Liver (tissue), 9 donors: ENCODE results near the gene NAA40. TPM values are rescaled to one million over a fixed set of nuclear protein-coding genes. Genes with fewer than 3 reads are reported as not detected.

ENCODE experiments used
- DNase-seq: peaks from one replicate; pipeline ENCODE4 v3.0.0-alpha.2; 2017; ENCODE audit warnings: low spot score
- H3K27ac ChIP-seq, 2 donors: one replicate each; pipeline ENCODE4 v1.7.0; 2013; ENCODE audit warnings: inconsistent platforms in 2 of 2, low read length in 2 of 2, control low read depth in 1 of 2, low read depth in 1 of 2, mild to moderate bottlenecking in 1 of 2
- H3K27me3 ChIP-seq, 4 donors: one replicate each; pipeline versions ENCODE4 v1.6.1 to v1.7.0; 2013; ENCODE audit warnings: low read length in 3 of 4, inconsistent platforms in 1 of 4, mild to moderate bottlenecking in 1 of 4, moderate library complexity in 1 of 4; ENCODE audit not compliant: control insufficient read depth in 4 of 4, insufficient read depth in 4 of 4
- H3K36me3 ChIP-seq, 4 donors: one replicate each; pipeline versions ENCODE4 v1.6.1 to v1.7.0; 2013; ENCODE audit warnings: low read length in 3 of 4, mild to moderate bottlenecking in 3 of 4, low read depth in 1 of 4, moderate library complexity in 1 of 4; ENCODE audit not compliant: control insufficient read depth in 4 of 4, insufficient read depth in 3 of 4
- H3K4me1 ChIP-seq, 4 donors: one replicate each; pipeline versions ENCODE4 v1.6.1 to v1.7.0; 2013; ENCODE audit warnings: low read length in 3 of 4, mild to moderate bottlenecking in 3 of 4, moderate library complexity in 1 of 4; ENCODE audit not compliant: control insufficient read depth in 4 of 4, insufficient read depth in 4 of 4
- H3K4me3 ChIP-seq, 3 donors: one replicate each; pipeline versions ENCODE4 v1.6.1 to v1.7.0; 2013; ENCODE audit warnings: low read length in 3 of 3, control low read depth in 1 of 3, low read depth in 1 of 3, mild to moderate bottlenecking in 1 of 3
- H3K9ac ChIP-seq, 2 donors: one replicate each; pipeline ENCODE4 v1.7.0; 2013; ENCODE audit warnings: low read length in 2 of 2, mild to moderate bottlenecking in 2 of 2, moderate library complexity in 2 of 2, control low read depth in 1 of 2, low read depth in 1 of 2
- H3K9me3 ChIP-seq, 4 donors: one replicate each; pipeline versions ENCODE4 v1.6.1 to v1.7.0; 2013; ENCODE audit warnings: low read length in 3 of 4; ENCODE audit not compliant: control insufficient read depth in 4 of 4
- CTCF ChIP-seq: fragments of 150-350 bp; IDR thresholded peaks from 2 replicates; pipeline ENCODE4 v1.5.1; 2017; ENCODE audit warnings: improper control_type of control experiment, low read depth, low read length; ENCODE audit not compliant: missing input control
- EGR1 ChIP-seq, 2 donors: IDR thresholded peaks; 2 replicates each; pipeline ENCODE4 v1.6.1; 2016 to 2018; ENCODE audit warnings: antibody characterized with exemption in 2 of 2, low read depth in 2 of 2
- FOXA1 ChIP-seq: IDR thresholded peaks from 2 replicates; pipeline ENCODE4 v1.6.1; 2016; ENCODE audit warnings: antibody characterized with exemption
- GABPA ChIP-seq, 2 donors: IDR thresholded peaks in 1 of 2; conservative IDR thresholded peaks in 1 of 2; 2 replicates each; pipeline ENCODE4 v1.6.1; 2016; ENCODE audit warnings: antibody characterized with exemption in 2 of 2, mild to moderate bottlenecking in 1 of 2, moderate library complexity in 1 of 2
- HNF4A ChIP-seq, 2 donors: conservative IDR thresholded peaks; 2 replicates each; pipeline ENCODE4 v1.6.1; 2016; ENCODE audit warnings: antibody characterized with exemption in 2 of 2, mild to moderate bottlenecking in 2 of 2
- HNF4G ChIP-seq: IDR thresholded peaks from 2 replicates; pipeline ENCODE4 v1.6.1; 2016; ENCODE audit warnings: antibody characterized with exemption
- REST ChIP-seq: IDR thresholded peaks from 2 replicates; pipeline ENCODE4 v1.6.1; 2016; ENCODE audit warnings: antibody characterized with exemption, mild to moderate bottlenecking
- RXRA ChIP-seq, 2 donors: IDR thresholded peaks; 2 replicates each; pipeline ENCODE4 v1.6.1; 2017 to 2018; ENCODE audit warnings: antibody characterized with exemption in 2 of 2, mild to moderate bottlenecking in 1 of 2
- YY1 ChIP-seq: IDR thresholded peaks from 2 replicates; pipeline ENCODE4 v1.6.1; 2016; ENCODE audit warnings: antibody characterized with exemption, mild to moderate bottlenecking
- WGBS: extraction: QIAGEN DNeasy Blood & Tissue Kit; methylation state at CpG from one replicate; pipeline ENCODE4 v1.1.7; 2013; 5-methylcytosine and 5-hydroxymethylcytosine counted together
- polyA plus RNA-seq, 2 donors: library from polyadenylated mRNA; stranded (reverse) in 1 of 2; unstranded in 1 of 2; fragments of 200-250 nt in 1 of 2; fragments of >200 nt in 1 of 2; fragmentation: Nextera tagmentation in 1 of 2; extraction: Ambion mirVana in 1 of 2; gene quantifications; one replicate each; pipeline versions ENCODE4 v1.2.1 to v1.2.3, GENCODE V29; 2013 to 2015
- total RNA-seq, 2 donors: library from RNA; depleted of rRNA; stranded (reverse); fragments of >200 nt; gene quantifications; one replicate each; pipeline ENCODE4 v1.2.3, GENCODE V29; 2014
- TF ChIP-seq, protein P1 (sequence below): IDR thresholded peaks from 2 replicates; pipeline ENCODE4 v1.6.1; 2016; ENCODE audit warnings: antibody characterized with exemption
- TF ChIP-seq, protein P2 (sequence below): IDR thresholded peaks from 2 replicates; pipeline ENCODE4 v1.6.1; 2016; ENCODE audit warnings: antibody characterized with exemption
- donor health status: healthy.
- donor health status: healthy.
- donor health status: healthy.
- donor health status: healthy.
- donor health status: healthy.

The NAA40 gene
- total and polyA plus RNA-seq, 4 donors = 3.0 to 7.3 (median 4.7) TPM

DNA sequence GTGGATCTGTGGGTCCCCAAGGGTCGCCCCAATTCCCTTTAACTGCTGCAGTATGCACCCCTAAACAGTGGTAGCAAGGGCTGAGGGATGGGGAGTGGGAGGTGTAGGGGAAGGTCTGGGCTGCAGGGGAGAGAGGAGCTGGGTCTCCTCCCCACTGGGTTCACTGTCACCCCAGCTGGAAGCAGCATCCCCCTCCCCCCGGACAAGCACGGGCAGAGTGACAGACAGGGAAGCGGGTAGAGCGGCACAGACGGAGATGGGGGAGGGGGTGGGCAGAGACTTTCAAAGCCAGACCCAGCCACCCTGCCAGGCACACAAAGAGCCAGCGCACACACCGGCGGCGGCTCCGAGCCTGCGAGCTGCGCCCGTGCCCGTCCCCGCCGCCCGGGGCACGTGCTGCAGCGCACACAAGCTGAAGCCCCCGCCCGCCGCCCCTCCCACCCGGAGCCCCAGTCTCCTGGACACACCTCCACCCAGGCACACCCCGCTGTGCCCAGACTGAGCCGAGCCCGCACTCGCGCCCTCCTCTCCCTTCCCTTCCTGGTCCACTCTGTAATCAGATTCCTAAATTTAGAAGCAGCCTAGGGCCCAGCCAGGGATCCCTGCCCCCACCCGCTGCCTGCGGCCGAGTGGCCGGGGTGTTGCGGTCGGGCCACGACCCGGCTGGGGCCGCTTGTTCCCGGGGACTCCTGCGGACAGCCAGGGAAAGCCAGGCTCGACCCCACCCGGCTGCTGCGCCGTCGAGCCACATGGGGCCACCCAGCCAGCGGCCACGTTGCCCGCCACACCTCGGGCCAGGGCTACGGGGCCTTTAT is 20.9 kb upstream of the NAA40 start:
- DNase-seq = no peak
- Histone ChIP-seq H3K4me3 (peak overlapping the region in 2 of 3 donors; percentile 8 to 52), H3K9ac (no peak overlapping the region), H3K27me3 (peaks cover 0 to 3% (median 0%) of the 10 kb centered on the region in 4 donors), H3K36me3 (no peaks in the 10 kb centered on the region), H3K4me1 (peaks cover 12 to 35% (median 23%) of the 10 kb centered on the region in 4 donors), H3K27ac (peak overlapping the region in 1 of 2 donors; percentile 20), H3K9me3 (no peaks in the 10 kb centered on the region)
- WGBS = 10% methylated on average over 50 of the region's 50 CpGs
- TF ChIP-seq, protein P1, sequence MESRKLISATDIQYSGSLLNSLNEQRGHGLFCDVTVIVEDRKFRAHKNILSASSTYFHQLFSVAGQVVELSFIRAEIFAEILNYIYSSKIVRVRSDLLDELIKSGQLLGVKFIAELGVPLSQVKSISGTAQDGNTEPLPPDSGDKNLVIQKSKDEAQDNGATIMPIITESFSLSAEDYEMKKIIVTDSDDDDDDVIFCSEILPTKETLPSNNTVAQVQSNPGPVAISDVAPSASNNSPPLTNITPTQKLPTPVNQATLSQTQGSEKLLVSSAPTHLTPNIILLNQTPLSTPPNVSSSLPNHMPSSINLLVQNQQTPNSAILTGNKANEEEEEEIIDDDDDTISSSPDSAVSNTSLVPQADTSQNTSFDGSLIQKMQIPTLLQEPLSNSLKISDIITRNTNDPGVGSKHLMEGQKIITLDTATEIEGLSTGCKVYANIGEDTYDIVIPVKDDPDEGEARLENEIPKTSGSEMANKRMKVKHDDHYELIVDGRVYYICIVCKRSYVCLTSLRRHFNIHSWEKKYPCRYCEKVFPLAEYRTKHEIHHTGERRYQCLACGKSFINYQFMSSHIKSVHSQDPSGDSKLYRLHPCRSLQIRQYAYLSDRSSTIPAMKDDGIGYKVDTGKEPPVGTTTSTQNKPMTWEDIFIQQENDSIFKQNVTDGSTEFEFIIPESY = no peak
- no peak for TF ChIP-seq GABPA (IDR thresholded peaks at IDR 0.05 in 1 of 2, conservative IDR thresholded peaks at IDR 0.05 in 1 of 2)

DNA sequence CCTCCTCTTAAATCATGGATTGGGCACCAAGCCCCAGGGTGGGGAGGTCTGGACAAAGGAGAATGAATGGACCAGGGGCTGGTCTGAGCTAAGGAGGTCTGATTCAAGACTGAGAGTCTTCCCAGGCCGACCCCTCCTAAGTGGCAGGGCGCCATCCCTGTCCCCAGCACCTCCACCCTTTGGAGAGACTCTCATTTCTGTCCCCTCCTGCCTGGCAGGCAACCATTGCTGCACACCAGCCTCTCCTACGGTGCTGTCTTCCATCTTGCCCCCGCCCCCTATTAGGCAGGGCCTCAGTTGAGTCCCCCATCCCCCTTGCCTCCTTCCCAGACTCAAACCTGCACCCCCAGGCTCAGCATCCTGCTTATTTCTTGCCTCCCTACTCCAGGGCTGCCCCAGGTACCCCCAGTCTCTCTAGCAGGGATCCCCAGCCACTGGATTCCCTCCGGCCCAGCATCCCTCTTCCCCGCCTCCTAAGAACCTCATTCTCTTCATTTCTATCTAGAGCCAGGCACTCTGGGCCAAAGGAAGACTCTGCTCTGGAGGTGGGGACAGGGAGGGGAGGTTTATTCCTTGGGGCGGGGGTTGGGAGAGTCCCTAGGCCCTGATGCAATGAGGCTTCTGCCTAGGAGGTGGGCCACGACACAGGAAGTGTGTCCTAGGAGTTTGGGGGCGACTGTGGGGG is 20.2 kb upstream of the NAA40 start:
- TF ChIP-seq, protein P1 = no peak
- no peak overlapping the region for H3K4me3 ChIP-seq
- WGBS = 63% methylated on average over 9 of the region's 9 CpGs
- H3K27me3 ChIP-seq = peaks cover 0 to 3% (median 0%) of the 10 kb centered on the region in 4 donors
- H3K9me3 ChIP-seq = no peaks in the 10 kb centered on the region
- peaks cover 12 to 35% (median 23%) of the 10 kb centered on the region in 4 donors for H3K4me1 ChIP-seq
- no peaks in the 10 kb centered on the region for H3K36me3 ChIP-seq
- H3K27ac ChIP-seq = peak overlapping the region in 1 of 2 donors; percentile 20
- H3K9ac ChIP-seq = no peak overlapping the region
- no peak for DNase-seq

DNA sequence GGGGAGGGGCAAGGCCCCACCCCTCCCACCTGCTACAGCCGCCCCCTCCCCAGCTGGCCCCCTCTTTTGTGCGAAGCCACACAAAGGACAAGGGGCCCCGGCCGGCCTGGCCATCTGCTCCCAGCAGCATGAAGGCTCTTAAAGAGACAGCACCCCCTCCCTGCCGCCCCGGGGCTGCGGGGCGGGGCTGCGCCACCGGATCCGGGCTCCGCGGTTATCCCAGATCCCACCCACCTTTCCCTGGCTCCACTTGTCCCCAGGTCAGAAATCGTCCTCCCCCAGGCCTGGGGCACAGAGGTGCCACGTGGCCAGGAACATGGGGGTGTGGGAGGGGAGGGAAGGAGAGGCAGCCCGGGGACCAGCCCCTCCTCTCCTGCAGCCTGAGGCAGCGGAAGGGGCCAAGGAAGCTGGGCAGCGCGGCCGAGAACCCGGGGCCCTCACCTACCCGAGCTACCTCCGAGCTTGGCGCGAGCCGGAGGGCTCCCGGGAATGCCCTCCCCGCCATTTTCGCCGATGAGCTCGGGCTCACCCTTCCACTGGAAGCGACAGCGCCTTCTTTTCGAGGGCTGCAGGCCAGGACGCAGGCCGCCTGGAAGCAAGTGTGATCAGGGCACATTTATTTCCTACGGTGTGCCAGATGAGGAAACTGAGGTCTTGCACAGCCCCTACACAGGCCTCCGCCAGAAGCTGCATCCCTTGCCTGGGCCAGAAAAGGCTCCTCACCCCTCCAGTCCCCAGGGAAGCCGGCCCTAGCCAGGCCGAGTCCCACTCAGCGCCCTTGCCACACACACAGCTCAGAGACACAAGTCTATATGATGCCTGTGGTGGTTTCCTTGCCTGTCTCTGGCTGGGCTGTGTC is 19.3 kb upstream of the NAA40 start:
- no peaks in the 10 kb centered on the region for H3K36me3 ChIP-seq
- no peak overlapping the region for H3K9ac ChIP-seq
- peaks cover 0 to 3% (median 0%) of the 10 kb centered on the region in 4 donors for H3K27me3 ChIP-seq
- H3K9me3 ChIP-seq = no peaks in the 10 kb centered on the region
- 24% methylated on average over 41 of the region's 41 CpGs for WGBS
- no peak overlapping the region for H3K27ac ChIP-seq
- DNase-seq = no peak
- no peak overlapping the region for H3K4me3 ChIP-seq
- peaks cover 12 to 35% (median 23%) of the 10 kb centered on the region in 4 donors for H3K4me1 ChIP-seq
- TF ChIP-seq YY1 = no peak
- TF ChIP-seq HNF4A (conservative IDR thresholded peaks at IDR 0.05) = no peak
- no peak for TF ChIP-seq HNF4G
- no peak for TF ChIP-seq FOXA1
- TF ChIP-seq REST = no peak
- TF ChIP-seq EGR1 (IDR thresholded peaks at IDR 0.05; ENCODE audit: low read depth in 2 of 2) = no peak
- no peak for TF ChIP-seq RXRA (IDR thresholded peaks at IDR 0.05)
- no peak for TF ChIP-seq GABPA (IDR thresholded peaks at IDR 0.05 in 1 of 2, conservative IDR thresholded peaks at IDR 0.05 in 1 of 2)
- TF ChIP-seq, protein P2, sequence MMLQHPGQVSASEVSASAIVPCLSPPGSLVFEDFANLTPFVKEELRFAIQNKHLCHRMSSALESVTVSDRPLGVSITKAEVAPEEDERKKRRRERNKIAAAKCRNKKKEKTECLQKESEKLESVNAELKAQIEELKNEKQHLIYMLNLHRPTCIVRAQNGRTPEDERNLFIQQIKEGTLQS = no peak
- TF ChIP-seq CTCF = no peak
